ENCODE data around the gene HEXIM2.
"Not testable (repeated sequence)": the region's sequence is repeated elsewhere in the genome, so short reads cannot be mapped to it uniquely, and the experiment has no call there.

HEXIM2 gene, protein sequence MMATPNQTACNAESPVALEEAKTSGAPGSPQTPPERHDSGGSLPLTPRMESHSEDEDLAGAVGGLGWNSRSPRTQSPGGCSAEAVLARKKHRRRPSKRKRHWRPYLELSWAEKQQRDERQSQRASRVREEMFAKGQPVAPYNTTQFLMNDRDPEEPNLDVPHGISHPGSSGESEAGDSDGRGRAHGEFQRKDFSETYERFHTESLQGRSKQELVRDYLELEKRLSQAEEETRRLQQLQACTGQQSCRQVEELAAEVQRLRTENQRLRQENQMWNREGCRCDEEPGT

DNA sequence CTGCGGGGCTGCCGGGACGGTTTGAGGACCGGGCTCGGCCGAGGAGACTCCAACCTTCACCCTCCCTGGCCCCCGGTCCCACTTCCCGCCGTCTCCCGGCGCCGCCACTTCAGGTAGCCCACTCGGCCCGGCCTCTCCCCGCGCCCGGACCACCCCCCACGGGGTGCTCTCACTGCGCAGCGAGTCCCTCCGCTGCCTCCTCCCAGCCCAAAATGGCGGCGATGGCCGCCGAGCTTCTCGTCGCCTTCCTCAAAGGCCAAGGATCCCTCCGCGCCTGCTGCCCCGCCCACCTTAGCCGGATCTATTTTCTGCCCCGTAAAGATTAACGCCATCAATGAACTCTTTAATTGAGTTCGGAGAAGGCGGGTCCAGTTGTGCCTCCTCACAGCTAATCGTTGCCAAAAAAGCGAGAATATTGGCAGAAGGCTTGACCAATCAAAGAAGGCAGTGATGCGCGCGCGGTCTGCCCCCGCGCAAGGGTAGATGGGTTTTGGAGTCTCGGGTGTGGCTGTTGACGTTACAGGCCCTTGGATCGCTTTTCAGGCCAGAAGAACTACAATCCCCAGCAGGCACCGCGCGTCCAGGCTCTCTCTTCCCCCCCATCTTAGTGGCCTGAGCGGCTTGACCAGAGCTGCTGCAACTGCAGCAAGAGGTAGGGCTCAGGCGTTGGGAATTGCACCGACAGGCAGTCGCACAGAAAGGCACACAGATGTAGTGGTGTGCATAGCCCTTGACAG lies at the start of gene HEXIM2:
Gene HEXIM2, plus strand, starts transcription at position 588 of the 737 bp plus-strand sequence. CDS start 919 bp downstream, outside the sequence.
- FAIRE-seq = peak; percentile 99

DNA sequence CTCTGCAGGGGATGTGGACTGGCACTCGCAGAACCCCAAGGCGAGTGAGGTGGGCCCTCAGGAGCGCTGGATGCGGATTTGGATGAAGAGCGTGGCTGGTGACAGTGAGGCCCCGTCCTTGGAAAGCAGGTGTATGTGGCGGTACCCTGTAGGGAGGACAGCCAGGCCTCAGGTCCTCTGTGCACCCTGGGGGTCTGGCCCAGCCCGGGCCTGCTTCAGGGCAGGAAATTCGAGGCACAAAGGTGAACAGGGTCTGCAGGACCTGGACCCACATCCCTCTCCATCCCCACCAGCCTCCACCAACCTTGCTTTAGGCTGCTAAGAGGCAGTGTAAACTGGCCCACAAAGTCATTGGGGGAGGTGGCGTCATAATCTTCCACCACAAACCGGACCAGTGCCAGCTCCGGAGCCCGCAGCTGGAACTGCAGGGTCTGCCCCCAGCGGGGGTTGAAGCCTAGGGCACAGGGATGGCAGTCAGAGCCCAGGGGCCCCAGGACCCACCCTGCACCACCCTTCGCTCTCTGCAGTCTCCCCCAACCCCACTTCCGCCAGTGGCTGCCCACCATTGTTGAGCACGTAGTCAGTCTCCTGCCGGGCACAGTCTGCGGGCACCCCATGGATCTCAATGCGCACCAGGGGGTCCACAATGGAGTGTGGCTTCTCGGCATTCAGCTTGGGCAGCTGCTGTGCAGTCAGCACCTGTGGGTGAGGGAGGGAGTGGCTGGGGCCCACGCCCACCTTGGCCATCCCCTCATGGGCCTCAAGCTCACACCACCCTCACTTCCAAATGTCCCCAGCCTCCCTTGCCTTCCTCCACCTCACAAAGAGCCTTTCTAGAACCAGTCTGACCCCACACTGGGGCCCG lies 48.9 kb upstream of the HEXIM2 start:
- no peak for FAIRE-seq

DNA sequence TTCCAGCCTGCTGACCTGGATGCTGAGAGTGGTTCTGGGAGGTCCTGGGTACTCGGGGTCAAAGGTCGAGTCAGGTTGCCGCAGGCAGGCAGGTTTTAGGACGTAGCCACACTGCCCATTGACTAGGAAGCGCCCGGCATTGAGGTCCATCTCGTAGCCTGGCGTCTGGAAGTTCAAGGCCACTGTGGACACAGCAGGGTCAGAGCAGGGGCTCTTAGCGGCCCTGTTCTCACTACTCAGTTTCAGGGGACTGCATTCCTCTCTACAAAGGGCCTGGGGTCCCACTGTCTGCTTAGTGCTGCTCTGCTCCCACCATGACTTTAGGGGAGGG lies 48.3 kb upstream of the HEXIM2 start:
- FAIRE-seq = no peak

DNA sequence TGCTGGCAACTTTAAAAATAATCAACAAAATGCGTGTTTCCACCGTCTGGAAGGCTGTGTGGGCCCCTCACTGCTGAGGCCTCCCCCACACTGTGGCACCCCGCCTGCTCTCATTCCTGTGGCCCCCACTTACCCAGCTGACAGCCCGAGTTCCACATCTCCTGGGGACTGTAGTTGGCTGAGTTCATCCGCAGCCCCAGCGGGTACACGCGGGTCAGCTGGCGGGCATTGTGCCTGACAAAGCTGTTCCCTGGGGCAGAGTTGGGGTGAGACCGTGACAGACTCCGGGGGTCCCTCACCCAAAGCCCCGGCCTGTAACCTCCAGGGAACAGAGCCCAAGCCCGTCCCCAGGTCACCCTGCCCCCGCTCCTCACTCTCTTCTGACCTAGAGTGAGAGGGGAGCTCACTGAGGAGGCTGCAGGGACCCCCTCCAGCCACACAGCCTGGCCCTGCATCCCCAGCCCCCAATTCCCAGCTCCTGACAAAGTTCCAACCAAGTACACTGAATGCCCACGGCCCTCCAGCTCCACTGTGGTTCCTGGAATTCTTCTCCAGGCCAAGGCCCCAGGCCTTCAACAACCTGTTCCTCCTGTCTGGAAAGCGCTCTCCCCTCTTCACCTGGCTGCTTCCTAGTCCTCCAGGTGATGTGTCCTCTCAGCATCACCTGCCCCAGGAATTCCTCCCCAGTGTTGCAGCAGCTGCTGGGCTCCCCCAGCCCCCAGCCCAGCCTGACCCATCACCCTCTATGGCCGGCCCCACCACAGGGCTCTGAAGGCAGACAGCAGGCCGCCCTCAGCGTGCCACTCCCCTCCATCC lies 47.4 kb upstream of the HEXIM2 start:
- no peak for FAIRE-seq

DNA sequence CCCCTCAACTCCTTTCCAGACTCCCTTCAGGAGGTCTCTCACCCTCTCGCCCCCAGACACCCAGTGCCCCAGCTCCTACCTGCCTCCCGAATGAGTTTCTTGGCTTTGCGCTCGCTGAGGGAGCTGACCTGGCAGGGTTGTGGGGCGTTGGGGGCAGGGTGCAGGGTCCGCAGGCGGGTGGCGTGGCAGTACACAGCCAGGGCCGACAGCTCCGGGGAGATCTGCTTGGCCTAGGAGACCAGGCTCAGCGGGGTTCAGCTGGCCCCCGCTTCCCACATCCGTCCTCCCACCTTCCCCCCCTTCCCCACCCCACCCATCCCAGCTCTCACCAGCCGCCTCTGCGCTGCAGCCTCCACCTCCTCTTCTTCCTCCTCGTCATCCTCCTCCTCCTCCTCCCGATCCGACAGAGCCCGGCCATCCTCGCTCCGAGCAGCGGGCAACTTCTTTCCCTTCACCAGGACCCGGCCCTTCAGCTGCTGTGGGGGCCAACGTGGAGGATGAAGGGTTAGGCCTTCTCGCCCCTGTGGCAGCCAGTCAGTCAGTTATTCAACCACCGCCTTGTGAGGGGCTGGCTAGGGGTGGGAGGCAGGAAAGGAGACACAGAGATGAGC lies 46.6 kb upstream of the HEXIM2 start:
- FAIRE-seq = no peak

DNA sequence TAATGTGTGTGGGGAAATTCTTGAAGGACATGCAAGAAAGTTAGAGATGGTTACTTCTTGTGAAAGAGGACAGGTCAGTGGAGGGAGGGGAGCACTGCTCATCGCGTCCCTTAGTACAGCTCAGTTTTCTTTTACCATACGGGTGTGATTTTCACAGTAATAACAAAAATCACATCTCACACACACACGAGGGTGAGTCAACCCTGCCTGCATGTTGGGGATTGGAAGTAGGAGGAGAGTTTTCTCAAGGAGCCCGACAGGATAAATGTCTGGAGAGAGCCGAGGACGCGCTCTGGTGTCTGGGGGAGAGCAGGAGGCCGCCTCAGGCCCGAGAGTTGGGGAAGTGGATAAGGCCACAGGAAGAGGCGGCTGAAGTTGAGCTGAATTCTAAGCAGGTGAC lies 45.8 kb upstream of the HEXIM2 start:
- no peak for FAIRE-seq

DNA sequence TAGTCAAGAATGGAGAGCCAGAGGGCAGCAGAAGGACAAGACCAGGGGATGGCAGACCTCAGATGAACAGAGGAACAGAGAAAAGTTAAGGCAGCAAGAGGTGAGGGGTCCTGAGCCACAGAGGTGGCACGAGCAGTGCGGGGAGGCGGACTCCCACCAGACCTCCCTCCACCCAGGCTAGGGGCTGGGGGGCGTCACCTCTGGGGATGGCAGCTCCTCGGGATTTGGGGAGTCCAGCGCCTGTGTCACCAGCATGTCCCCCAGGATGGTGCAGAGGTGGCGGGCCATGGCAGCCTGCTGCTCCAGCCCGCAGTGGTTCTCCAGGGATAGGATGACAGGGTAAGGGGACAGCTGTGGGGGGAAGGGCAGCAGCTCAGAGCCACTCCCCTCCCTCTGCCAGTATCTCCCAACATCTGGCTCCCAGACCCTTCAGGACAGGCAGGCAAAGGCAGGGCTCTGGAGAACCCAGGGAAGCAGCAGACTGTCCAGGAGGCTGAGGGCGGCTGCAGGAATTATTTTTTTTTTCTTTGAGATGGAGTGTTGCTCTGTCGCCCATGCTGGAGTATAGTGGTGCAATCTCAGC lies 45.1 kb upstream of the HEXIM2 start:
- FAIRE-seq = no peak

DNA sequence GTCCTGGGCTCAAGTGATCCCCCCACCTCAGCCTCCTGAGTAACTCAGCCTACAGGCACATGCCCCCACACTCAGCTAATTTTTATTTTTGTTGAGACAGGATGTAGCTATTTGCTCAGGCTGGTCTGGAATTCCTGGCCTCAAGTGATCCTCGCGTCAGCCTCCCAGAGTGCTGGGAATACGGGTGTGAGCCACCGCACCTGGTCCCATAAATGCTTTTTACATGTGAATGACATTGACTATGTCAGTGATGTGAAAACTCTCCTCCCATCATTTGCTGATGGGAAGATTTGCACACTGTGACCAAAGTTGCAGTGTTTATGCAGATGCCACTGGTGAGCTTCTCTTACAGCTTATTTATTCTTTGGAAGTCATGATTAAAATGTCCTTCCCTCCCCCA lies 44.3 kb upstream of the HEXIM2 start:
- FAIRE-seq = no peak

DNA sequence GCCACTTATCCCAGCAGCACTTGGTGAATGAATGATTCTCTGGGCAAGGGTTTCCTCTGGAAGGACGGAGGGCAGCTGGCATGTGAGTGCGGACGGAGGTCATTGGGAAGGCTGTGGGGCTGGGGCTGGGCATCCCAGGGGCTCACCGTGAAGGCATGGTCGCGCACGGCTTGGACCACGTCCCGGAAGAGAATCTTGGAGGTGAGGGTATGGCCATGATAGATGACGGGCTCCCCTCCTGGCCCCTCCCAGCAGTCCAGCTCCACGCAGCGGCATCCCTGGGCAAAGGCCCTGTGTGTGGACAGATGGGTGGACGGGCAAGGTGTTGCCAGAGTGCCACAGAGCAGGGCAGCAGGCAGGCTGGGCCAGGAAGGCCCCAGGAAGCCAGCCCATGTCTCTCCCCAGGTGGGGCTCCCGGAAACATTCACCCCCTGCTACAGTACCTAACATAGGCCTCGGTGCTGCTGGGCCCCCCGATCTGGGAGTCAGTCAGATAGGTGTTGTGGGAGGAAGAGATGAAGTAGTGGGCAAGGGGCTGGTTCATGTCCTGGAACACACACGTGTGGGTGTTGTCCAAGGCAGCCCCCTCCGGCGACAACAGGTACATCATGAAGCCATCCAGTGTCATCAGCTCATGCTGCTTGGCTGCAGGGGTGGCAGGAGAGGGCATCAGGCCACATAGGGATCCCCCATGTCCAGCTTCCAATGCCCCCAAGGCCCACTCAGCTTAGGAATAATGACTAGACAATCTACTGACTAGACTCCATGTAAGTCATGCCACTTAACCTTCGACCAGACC lies 43.6 kb upstream of the HEXIM2 start:
- no peak for FAIRE-seq

DNA sequence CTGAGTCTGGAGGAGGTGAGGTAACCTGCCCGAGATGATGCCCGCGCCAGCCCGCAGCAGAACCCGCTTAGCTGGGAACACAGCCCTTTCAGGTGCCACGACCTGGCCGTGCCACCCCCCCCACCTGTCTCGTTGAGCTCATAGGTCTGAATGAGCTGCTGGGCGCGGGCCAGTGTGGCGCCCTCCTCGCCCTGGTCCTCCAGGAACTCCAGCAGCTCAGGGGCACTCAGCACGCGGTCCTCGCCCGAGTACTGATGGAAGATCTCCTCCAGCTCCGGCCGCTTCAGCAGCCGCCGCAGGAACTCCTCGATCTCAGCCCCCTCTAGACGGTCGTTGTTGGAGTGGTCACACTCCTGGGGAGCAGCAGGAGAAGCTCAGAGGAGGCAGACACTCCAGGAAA lies 43.0 kb upstream of the HEXIM2 start:
- FAIRE-seq = no peak

DNA sequence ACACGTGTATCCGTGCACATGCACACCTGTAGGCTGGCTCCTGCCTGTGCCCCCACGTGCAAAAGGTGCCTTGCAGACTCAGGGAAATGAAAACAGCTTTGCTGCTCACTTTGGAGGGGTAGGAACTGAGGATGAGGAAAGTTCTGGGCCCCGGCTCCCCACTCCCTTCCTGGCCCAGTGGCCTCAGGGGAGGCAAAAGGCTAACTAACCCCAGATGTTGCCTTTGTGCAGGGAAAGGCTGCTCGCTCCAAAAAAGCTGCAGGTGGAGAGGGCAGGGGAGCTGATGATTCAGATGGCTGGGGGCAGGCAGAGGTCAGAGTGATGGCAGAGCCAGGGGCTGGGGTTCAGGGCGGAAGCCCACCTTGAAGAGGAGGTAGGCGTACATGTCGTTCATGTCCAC lies 41.7 kb upstream of the HEXIM2 start:
- no peak for FAIRE-seq

DNA sequence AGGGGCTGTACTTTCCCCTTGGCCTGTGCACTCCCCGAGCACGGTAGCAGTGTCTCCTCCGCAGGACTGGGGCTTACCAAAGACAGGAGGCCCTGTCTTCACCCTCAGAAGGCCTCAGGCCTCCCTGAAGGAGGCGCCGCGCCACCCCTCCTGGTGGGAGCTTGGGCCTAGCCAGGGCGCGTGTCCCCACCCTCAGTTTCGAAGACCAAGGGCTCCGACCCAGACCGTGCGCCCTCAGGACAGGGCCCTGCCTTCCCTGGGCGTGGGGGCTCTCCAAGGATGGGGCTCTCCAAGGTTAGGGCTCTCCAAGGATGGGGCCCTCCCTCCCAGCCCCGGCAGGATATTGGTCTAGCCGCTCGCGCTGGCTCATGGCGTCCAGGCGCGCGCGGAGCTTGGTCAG lies 41.1 kb upstream of the HEXIM2 start:
- no peak for FAIRE-seq

DNA sequence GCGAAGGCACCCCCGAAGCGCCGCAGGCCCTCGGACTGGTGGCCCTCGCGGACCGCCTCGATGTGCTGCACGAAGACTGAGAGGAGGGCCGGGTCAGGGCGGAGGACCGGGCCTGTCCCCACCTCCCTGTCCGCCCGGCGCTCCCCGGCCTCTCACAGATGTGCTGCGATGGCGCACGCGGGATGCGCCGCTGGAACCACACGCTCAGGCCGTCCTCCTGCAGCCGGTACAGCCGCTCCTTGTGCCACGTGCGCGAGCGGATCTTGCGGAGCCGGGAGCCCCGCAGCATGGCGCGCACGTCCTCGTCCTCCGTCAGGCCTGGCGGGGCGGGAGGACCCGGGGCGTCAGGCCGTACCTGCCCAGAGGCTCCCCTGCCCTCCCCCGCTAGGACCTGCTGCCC lies 40.6 kb upstream of the HEXIM2 start:
- FAIRE-seq = no peak

DNA sequence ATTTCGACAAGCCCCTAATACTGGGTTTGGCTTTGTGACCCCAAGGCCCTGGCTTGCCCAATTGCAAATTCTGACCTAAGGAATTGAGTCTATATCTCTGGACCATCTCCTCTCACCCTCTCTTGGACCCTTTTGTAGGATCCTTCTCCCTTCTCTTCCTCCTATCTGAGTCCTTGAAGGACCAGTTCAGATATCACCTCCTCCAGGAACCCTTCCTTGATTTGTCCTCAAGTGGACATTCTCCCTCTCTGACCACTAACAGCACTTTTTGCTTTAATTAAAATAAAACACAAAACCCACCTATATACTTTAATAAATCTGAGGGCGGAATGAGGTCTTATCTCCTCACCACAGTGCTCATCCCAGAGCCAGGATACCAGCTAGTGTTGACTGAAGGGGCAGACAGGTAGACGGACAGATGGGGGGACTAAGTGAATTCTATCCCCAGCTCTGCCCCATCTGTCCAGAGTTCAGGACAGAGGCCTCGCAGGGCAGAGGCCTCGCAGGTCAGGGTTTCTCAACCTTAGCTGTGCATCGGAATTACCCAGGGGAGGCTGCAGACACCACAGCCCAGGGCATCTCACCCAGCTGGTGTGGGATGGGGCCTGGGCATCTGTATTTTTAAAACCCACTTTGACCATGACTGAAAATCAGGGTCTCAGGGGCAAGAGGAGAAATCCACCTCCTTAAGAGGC lies 38.5 kb upstream of the HEXIM2 start:
- FAIRE-seq = no peak

DNA sequence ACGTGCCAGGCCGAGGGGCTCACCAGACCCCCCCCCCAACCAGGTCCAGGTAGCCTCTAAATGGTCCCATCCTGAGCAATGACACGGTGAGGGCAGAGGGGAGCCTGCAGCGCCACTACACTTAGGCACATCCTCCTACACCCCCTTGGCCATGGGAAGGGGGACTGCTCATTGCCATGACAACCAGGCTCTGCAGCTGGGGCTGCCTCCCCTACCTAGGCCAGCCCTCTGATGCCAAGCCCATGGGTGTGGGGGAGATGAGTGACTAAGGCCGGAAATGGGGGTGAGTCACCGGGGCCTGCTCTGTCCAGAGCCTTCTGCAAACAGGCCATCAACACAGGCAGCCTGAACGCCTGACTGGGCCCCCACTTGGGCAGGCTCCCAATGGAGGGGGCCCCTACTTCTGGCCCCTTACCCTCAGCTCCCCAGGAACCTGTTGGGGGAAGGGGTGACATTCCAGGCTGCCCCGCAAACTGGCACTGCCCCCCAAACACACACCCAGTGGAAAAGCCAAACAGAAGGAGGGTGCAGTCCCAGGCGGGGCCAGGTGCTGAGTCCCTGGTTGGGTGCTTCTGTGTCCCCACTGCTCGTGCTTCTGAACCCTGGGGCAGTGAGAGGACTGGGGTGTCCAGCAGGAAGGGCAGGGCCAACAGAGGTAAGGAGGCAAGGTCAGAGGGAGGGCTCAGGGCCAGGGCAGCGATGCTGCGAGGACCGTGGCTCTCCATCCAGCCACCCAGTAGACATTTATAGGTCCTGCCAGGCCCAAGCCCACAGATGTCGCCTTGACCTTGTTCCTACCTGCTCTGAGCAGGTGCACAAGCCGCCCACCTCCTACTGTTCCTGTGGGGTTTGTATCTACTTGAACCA lies 37.5 kb upstream of the HEXIM2 start:
- FAIRE-seq = no peak

DNA sequence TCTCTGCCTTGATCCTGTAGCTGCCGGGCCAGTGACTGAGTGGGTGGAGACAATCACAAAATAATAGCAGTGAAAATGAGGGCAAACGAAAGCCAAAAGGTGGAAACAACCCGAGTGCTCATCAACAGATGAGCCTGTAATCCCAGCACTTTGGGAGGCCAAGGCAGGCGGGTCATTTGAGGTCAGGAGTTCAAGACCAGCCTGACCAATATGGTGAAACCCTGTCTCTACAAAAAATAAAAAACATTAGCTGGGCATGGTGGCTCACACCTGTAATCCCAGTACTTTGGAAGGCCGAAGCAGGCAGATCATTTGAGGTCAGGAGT lies 36.9 kb upstream of the HEXIM2 start:
- FAIRE-seq = not testable (repeated sequence)

DNA sequence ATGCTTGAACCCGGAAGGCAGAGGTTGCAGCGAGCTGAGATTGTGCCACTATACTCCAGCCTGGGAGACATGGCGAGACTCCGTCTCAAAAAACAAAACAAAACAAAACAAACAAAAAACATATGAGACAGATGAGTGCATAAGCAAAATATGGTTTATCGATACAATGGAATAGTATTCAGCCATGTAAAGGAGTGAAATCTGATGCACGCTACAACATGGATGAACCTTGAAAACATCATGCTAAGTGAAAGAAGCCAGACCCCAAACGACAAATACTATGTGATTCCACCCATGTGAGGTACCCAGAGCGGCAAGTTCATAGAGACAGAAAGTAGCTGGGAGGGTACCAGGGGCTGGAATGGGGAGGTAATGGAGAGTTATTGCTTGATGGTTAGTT lies 36.2 kb upstream of the HEXIM2 start:
- FAIRE-seq = no peak

DNA sequence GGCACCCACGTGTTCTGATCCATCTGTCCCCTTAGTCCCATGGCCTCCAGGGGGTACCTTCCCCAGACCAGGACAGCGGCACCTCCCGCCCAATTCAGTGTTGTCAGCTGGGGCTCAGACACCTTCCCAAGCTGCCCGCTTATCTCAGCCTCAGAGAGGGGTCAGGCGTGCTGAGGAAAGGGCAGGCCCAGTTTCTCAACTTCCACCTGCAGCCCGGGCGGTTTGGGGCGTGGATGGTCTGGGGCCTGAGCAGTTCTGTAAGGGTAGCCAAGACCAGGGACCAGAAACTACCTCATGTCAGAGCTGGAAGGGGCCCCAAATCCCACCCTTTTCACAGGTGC lies 34.5 kb upstream of the HEXIM2 start:
- FAIRE-seq = no peak

DNA sequence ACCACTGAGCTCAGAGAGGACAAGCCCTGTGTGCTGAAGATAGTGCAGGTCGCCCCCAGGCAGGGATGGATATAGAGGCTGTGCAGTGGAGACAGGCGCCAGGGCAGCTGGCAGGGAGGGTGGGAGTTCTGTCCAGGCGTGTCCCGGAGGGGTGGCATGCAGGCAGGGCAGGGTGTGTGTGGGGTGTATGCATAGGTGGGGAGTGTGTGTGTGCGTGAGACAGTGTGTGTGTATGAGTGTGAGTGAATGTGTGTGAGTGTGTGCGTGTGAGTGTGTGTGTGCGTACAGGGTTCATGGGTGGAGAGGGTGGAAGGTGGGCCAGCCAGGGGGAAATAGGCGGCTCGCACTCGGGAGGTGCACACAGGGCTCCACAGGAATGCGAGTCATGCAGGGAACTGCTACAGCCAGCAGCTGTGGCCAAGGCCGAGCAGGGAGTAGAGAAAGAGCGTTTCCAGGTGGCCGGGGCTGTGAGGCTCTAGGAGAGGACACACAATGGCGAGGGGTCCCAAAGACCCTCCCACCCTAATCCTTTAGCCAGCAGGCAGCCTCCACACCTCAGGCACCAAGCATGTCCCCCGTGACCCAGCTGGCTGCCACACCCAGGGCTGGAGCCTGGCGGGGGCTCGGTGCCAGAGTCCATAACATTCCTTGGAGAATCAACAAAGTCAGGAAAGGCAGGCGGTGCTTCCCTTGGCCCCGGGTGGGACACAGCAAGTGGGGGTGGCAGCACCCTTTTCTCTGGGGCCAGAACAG lies 34.0 kb upstream of the HEXIM2 start:
- no peak for FAIRE-seq

Data from endometrium (tissue), 2 donors.